HepG2 (cell line): ENCODE results near the gene ZSCAN23. TPM values are rescaled to one million over a fixed set of nuclear protein-coding genes. Genes with fewer than 3 reads are reported as not detected.

Experiments
- ASH2L ChIP-seq: fragments of 300-600, 200-600 bp; sonication (generic); IDR thresholded peaks from 2 replicates; pipeline ENCODE4 v1.7.0; 2017; ENCODE audit warnings: low read depth, mild to moderate bottlenecking, moderate library complexity, mixed read lengths, low read length; ENCODE audit not compliant: insufficient read length
- CBFB ChIP-seq: sonication (generic); formaldehyde crosslinking; IDR thresholded peaks from 2 replicates; pipeline ENCODE4 v1.4.0; 2020; ENCODE audit warnings: missing genetic modification reagents
- LCORL ChIP-seq, 2 experiments: fragments of 450-650 bp in 1 of 2; sonication (generic) in 1 of 2; formaldehyde crosslinking in 1 of 2; IDR thresholded peaks; 2 replicates each; pipeline versions ENCODE4 v1.5.0 to v1.6.1; 2017 to 2020; ENCODE audit warnings: antibody characterized with exemption in 1 of 2, missing genetic modification reagents in 1 of 2
- MAF1 ChIP-seq: sonication (generic); formaldehyde crosslinking; IDR thresholded peaks from 2 replicates; pipeline ENCODE4 v1.5.0; 2020; ENCODE audit warnings: missing genetic modification reagents, borderline replicate concordance
- NCOA1 ChIP-seq: sonication (generic); formaldehyde crosslinking; IDR thresholded peaks from 2 replicates; pipeline ENCODE4 v1.9.0; 2021; ENCODE audit warnings: missing genetic modification reagents
- NRL ChIP-seq: sonication (generic); formaldehyde crosslinking; IDR thresholded peaks from 2 replicates; pipeline ENCODE4 v1.5.0; 2020; ENCODE audit warnings: missing genetic modification reagents, mild to moderate bottlenecking, moderate library complexity, borderline replicate concordance
- SMC3 ChIP-seq: IDR thresholded peaks from 2 replicates; pipeline ENCODE4 v1.6.1; 2011; ENCODE audit warnings: low read length, improper control_type of control experiment
- TCF12 ChIP-seq, 2 experiments: fragments of 450-650 bp in 1 of 2; sonication (generic) in 1 of 2; formaldehyde crosslinking in 1 of 2; IDR thresholded peaks; 2 replicates each; pipeline versions ENCODE4 v1.6.1 to v1.8.0; 2017 to 2022; ENCODE audit warnings: antibody characterized with exemption in 1 of 2, mild to moderate bottlenecking in 1 of 2, missing genetic modification reagents in 1 of 2, moderate library complexity in 1 of 2
- U2AF2 ChIP-seq: fragments of 200-400 bp; formaldehyde crosslinking; IDR thresholded peaks from 2 replicates; pipeline ENCODE4 v1.6.1; 2017; ENCODE audit warnings: low read depth, mild to moderate bottlenecking, low read length
- ZBTB25 ChIP-seq: IDR thresholded peaks from 2 replicates; pipeline ENCODE4 v1.6.1; 2018; ENCODE audit warnings: missing genetic modification reagents
- ZBTB3 ChIP-seq: sonication (generic); formaldehyde crosslinking; IDR thresholded peaks from 2 replicates; pipeline ENCODE4 v1.4.0; 2020; ENCODE audit warnings: low read depth, mild to moderate bottlenecking, moderate library complexity, missing genetic modification reagents, borderline replicate concordance
- ZBTB37 ChIP-seq: sonication (generic); formaldehyde crosslinking; IDR thresholded peaks from 2 replicates; pipeline ENCODE4 v1.4.0; 2020; ENCODE audit warnings: mild to moderate bottlenecking, missing genetic modification reagents
- ZNF180 ChIP-seq: sonication (generic); formaldehyde crosslinking; IDR thresholded peaks from 2 replicates; pipeline ENCODE4 v1.4.0; 2020; ENCODE audit warnings: low read depth, missing genetic modification reagents, borderline replicate concordance
- ZNF207 ChIP-seq: fragments of 450-650 bp; IDR thresholded peaks from 2 replicates; pipeline ENCODE4 v1.6.1; 2016; ENCODE audit warnings: antibody characterized with exemption, borderline replicate concordance
- ZNF281 ChIP-seq: sonication (generic); formaldehyde crosslinking; IDR thresholded peaks from 2 replicates; pipeline ENCODE4 v1.4.0; 2020; ENCODE audit warnings: missing genetic modification reagents, borderline replicate concordance
- ZNF292 ChIP-seq: sonication (generic); formaldehyde crosslinking; IDR thresholded peaks from 2 replicates; pipeline ENCODE4 v1.8.1; 2022; ENCODE audit warnings: mild to moderate bottlenecking, low read depth, missing genetic modification reagents, borderline replicate concordance
- ZNF354B ChIP-seq: sonication (generic); formaldehyde crosslinking; IDR thresholded peaks from 2 replicates; pipeline ENCODE4 v1.8.0; 2022; ENCODE audit warnings: mild to moderate bottlenecking, missing genetic modification reagents
- ZNF367 ChIP-seq: sonication (generic); formaldehyde crosslinking; IDR thresholded peaks from 2 replicates; pipeline ENCODE4 v1.4.0; 2020; ENCODE audit warnings: missing genetic modification reagents, borderline replicate concordance
- ZNF432 ChIP-seq: sonication (generic); formaldehyde crosslinking; IDR thresholded peaks from 2 replicates; pipeline ENCODE4 v1.5.0; 2020; ENCODE audit warnings: missing genetic modification reagents, mild to moderate bottlenecking, borderline replicate concordance
- ZNF556 ChIP-seq: sonication (generic); formaldehyde crosslinking; IDR thresholded peaks from 2 replicates; pipeline ENCODE4 v1.4.0; 2020; ENCODE audit warnings: mild to moderate bottlenecking, missing genetic modification reagents, borderline replicate concordance
- ZNF607 ChIP-seq: sonication (generic); formaldehyde crosslinking; IDR thresholded peaks from 2 replicates; pipeline ENCODE4 v1.5.1; 2020; ENCODE audit warnings: missing genetic modification reagents, mild to moderate bottlenecking, borderline replicate concordance
- ZNF782 ChIP-seq: sonication (generic); formaldehyde crosslinking; IDR thresholded peaks from 2 replicates; pipeline ENCODE4 v1.4.0; 2020; ENCODE audit warnings: missing genetic modification reagents, mild to moderate bottlenecking, borderline replicate concordance
- ZSCAN30 ChIP-seq: sonication (generic); formaldehyde crosslinking; IDR thresholded peaks from 2 replicates; pipeline ENCODE4 v1.5.0; 2020; ENCODE audit warnings: mild to moderate bottlenecking, missing genetic modification reagents
- polyA plus RNA-seq, 8 experiments: library from polyadenylated mRNA; depleted of rRNA in 3 of 8; stranded (reverse) in 7 of 8; unstranded in 1 of 8; fragments of >200 nt; fragmentation: Illumina TruSeq in 4 of 8; extraction: Trizol in 4 of 8; gene quantifications; 2 replicates each; pipeline versions ENCODE4 v1.2.1 to v1.2.3, GENCODE V29; 2011 to 2016; ENCODE audit warnings: low read depth in 4 of 8, missing spikeins in 1 of 8, mixed read lengths in 1 of 8; ENCODE audit not compliant: insufficient read depth in 1 of 8
- total RNA-seq, 5 experiments: library from RNA; depleted of rRNA; stranded (reverse); fragments of >200 nt; fragmentation: Illumina TruSeq; extraction: Trizol; gene quantifications; 2 replicates each; pipeline ENCODE4 v1.2.3, GENCODE V29; 2016; ENCODE audit warnings: low read depth in 1 of 5

ZSCAN23 gene
- total and polyA plus RNA-seq, 2 of the 13 experiments (the other 11 are each of a cell fraction or from before 2014, with no cell fraction given) = 0.29 to 1.2 TPM

- TF ChIP-seq ZNF556 (peak; percentile 93), ZNF281 (CRISPR knock-in tag) (0 out of 2 replicates have a peak, but pooled peaks have one; percentile 23), ZNF367 (no peak), MAF1 (CRISPR knock-in tag) (0 out of 2 replicates have a peak, but pooled peaks have one; percentile 63), ZNF607 (peak; percentile 90), ZNF207 (no peak), ZNF432 (CRISPR knock-in tag) (no peak), ZBTB37 (CRISPR knock-in tag) (peak; percentile 77; the same call in 1 of the 2 replicates), ASH2L (peak; percentile 98), ZBTB25 (CRISPR knock-in tag) (peak; percentile 89), ZNF292 (CRISPR knock-in tag) (peak; percentile 69; the same call in 1 of the 2 replicates), ZSCAN30 (CRISPR knock-in tag) (0 out of 2 replicates have a peak, but pooled peaks have one; percentile 77), ZNF354B (peak; percentile 91; the same call in 1 of the 2 replicates), NRL (CRISPR knock-in tag) (peak; percentile 96), SMC3 (no peak; the same call in none of the 2 replicates), U2AF2 (0 out of 2 replicates have a peak, but pooled peaks have one; percentile 53), TCF12 (IDR thresholded peaks at IDR 0.05) (no peak), TCF12 (CRISPR knock-in tag; IDR thresholded peaks at IDR 0.05) (peak; percentile 94), ZBTB3 (CRISPR knock-in tag) (no peak), ZNF782 (peak; percentile 82; the same call in 1 of the 2 replicates), CBFB (CRISPR knock-in tag) (peak; percentile 92), ZNF180 (CRISPR knock-in tag) (no peak; the same call in 1 of the 2 replicates), NCOA1 (CRISPR knock-in tag) (peak; percentile 55; the same call in 1 of the 2 replicates), LCORL (IDR thresholded peaks at IDR 0.05) (peak; percentile 47), LCORL (CRISPR knock-in tag; IDR thresholded peaks at IDR 0.05) (peak; percentile 97)
Measured at GRCh38 chr6:28399350-28400121, 43.8 kb downstream of the ZSCAN23 start, which contains the start of gene ZSCAN12 (continued).
